CD4-positive, alpha-beta T cell treated with Interleukin-6 at 100 ng/mL for 8 hours (primary cell): ENCODE results near the gene KASH5.

Source experiments
- DNase-seq: peaks from one replicate; pipeline ENCODE4 v3.0.0-alpha.2; 2020; ENCODE audit warnings: mixed read lengths, low spot score

KASH5 gene

DNA sequence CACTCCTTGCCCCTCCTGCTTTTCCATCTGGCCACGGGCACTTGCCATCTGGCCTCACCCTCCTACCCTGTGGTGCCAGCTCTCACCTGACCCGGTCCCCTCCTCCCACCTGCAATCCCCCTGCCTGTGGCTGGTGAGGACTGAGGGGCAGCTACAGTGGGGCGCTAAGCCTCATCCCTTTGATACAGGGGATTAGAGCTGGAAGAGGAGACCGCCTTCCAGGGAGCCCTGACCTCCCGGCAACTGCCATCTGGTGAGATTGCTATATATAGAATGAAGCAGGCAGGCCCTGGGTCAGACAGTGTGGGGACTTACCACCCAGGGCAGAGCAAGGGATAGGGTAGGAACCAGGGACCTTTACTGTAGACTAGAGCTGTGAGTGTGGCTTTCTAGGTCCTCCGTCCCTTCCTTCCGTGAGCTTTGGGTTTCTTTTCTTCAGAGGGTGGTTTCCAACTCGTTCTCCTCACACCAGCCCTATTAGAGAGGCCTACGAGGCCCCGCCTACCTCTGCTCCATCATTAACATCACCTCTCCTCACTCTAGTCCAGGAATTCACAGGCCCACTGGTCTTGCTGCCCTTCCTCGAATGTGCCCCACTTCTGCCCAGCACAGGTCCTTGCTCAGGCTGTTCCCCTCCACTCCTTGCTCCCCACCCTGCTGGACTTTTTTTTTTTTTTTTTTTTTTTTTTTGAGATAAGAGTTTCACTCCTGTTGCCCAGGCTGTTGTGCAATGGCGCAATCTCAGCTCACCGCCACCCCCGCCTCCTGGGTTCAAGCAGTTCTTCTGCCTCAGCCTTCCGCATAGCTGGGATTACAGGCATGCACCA is 7.7 kb downstream of the KASH5 start:
- DNase-seq, result no peak

DNA sequence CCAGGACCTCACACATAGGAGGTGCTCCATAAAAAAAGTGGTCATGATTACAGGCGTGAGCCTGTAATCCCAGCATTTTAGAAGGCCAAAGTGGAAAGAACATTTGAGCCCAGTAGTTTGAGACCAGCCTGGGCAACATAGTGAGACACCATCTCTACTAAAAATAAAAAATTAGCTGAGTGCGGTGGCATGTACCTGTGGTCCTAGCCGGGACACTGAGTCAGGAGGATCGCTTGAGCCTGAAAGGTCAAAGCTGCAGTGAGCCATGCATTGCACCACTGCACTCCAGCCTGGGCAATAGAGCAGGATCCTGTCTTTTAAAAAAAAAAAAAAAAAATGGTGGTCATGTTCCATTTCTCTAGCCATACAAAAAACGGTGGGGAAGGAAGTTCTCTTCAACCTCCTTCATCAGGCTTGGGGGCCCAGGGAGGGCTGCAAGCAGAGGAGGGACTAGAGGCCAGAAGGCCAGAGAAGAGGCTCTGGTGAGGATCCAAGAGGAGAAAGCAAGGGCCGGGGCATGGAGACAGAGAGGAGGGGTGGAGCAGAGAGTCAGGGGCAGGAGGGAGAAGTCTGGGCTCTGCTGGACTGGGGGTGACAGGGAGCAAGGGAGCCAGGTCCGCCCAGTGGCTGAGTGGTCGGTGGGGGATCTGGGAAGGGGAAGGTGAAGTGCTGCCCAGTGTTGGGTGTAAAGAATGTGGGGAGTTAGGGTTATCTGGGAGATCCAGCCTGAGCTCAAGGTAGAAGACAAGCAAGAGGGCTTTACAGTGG is 8.9 kb downstream of the KASH5 start:
- DNase-seq, result no peak

DNA sequence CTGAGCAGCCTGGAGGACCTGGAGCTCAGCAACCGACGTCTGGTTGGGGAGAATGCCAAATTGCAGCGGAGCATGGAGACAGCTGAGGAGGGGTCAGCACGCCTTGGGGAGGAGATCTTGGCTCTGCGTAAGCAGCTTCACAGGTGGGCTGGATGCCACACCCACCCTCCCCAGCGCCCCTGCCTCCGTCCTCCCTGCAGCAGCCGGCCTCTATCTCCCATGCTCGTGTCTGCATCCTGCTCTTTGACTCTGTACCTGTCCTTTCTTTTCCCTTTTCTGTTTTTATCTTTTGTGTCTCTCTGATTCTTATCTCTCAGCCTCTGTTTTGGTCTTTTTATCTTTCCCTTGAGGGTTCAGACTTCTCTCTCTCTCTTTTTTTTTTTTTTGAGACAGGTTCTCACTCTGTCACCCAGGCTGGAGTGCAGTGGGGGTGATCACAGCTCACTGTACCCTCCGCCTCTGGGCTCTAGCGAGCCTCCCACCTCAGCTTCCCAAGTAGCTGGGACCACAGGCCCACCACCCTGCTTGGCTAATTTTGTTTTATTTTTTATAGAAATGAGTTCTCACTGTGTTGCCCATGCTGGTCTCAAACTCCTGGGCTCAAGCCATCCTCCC is 10.1 kb downstream of the KASH5 start:
- DNase-seq, result no peak

DNA sequence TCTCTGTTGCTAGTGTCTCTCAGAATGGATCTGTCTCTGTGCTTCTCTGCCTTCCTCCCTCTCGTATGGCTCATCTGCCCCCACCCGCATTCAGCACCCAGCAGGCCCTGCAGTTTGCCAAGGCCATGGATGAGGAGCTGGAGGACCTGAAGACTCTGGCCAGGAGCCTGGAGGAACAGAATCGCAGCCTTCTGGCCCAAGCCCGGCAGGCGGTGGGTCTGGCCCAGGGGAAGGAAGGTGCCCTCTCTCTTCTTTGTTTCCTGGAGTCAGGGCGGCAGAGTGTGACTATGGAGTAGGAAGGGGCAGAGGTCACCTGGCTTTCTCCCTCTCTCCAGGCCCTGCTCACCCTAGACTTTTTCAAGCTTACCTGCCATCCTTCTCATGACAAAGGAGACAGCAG is 10.9 kb downstream of the KASH5 start:
- no peak for DNase-seq

DNA sequence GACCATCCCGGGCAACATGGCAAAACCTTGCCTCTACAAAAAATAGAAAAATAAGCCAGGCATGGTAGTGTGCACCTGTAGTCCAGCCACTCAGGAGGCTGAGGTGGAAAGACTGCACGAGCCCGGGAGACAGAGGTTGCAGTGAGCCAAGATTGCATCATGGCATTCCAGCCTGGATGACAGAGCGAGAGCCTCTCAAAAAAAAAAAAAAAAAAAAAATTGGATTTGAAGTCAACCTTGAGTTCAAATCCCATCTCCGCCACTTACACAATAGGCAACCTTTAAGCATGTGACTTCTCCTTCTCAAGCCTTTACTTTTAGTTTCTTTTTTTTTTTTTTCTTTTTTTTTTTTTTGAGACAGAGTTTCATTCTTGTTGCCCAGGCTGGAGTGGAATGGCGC is 12.0 kb downstream of the KASH5 start:
- DNase-seq, result no peak

DNA sequence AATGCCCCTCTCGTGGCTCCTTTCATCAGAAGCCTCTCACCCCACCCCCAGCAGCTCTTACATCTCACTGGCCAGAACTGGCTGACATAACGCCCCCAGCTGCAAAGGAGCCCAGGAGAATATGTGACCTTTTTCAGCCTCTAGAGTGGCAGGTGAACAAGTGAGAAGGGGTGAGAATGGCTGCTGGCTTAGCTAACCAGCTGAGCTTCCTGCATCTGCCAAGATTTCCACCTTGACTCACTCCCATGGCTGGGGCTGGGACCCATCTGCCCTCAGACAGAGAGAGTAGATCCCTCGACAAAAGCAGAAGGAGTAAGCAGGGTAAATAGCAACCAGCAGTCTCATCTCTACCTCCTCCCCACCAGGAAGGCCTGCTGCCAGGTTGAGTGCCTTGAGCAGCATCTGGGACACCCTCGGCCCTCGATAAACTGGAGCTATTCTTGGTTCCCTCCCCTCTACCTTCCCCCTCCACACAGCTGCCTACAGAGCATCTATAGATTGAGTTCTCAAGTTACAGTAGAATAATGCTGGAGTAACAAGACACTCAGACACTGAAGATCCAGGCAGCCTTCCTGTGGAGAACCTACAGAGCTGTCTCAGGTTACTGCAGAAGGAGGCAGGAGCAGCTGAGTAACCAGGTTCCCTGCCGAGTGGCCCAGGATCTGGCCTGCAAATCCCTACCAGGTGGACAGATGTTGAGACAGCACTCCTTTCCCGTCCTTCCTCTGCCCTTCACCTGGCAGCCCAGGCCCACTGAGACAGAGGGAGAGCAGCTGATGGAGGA is 15.5 kb downstream of the KASH5 start:
- no peak for DNase-seq

DNA sequence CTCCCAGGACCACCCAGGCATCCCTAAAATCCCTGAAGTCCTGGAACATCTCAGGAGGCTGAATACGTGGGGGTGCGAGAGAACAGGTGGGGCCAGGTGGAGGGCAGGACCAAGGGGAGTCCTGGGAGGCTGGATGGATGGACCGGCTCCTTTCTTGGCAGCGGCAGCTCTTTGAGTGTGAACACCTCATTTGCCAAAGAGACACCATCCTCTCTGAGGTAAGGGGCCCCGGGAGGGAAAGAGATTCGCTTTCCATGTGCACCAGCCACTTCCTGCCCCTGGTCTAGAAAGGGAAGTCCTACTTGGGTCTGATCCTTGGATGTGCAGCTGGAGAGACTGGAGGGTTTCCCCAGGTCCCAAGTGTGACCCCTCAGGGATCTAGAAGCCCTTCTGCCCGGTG is 19.0 kb downstream of the KASH5 start:
- no peak for DNase-seq

DNA sequence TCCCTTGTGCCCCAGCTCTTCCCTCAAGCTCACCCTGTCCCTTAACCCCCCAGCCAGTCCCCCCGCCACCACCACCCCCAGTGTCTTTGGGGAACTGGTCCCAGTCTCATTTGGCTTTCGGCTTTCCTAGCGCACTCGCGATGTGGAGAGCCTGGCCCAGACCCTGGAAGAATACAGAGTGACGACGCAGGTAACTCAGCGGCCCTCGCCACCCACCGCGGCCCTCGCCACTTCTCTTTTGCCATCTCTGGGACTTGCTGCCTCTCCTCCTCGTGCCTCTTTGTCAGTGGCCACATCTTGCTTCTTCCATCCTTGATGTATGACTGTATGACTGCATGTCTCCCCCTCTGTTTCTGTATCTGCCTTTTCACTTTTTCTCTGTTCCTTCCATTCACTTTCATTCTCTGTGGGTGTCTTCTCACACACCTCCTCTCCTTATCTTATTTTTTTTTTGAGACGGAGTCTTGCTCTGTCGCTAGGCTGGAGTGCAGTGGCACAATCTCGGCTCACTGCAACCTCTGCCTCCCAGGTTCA is 19.5 kb downstream of the KASH5 start:
- DNase-seq, result no peak

DNA sequence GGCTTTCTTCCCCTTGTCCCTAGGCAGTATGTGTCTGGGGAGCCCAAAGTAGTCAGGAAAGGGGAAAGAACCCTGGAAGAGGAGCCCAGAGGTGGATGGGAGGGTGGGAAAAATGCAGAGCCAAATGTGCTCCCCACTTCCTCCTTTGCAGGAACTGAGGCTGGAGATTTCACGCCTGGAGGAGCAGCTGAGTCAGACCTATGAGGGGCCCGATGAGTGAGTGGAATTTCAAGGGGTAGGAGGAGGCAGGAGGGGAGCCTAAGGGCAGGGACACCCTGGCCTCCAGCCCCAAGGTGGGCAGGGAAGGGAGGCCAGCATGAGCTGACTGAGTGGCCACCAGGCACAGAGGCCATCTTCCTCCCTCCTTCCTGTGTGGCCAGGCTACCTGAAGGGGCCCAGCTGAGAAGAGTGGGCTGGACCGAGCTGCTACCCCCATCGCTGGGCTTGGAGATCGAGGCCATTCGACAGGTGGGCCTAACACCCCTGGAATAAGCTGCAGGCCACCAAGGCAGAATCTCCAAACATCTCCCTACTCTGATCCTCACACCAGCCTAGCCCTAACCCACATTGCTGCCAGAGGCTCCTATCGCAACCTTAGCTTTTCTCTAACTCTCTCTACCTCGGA is 20.9 kb downstream of the KASH5 start:
- DNase-seq, result no peak

DNA sequence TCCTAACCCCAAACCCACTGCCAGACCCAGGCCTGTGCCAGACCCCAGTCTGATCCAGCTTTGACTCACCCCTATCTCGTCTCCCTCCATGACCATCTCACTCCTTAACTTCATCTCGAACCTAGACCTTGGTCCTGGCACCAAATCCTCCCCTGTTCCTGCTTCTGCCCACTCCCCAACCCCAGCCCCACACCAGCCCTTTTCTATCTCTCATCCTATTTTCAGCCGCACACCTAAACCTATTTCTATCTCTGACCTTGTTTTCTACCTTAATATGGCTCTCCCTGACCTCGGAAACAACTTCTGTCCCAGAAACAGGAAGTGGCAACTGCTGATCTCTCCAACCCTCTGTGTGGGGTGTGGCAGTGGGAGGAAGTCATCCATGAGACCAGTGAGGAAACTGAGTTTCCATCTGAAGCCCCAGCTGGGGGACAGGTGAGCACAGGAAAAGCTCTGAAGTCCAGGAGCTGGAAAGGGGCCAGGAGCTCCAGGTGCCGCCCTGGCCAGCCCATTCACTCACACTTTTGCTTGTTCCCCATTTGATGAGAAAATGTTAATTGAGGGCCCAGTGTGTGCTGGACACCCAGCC is 21.5 kb downstream of the KASH5 start:
- DNase-seq, result peak; percentile 36

DNA sequence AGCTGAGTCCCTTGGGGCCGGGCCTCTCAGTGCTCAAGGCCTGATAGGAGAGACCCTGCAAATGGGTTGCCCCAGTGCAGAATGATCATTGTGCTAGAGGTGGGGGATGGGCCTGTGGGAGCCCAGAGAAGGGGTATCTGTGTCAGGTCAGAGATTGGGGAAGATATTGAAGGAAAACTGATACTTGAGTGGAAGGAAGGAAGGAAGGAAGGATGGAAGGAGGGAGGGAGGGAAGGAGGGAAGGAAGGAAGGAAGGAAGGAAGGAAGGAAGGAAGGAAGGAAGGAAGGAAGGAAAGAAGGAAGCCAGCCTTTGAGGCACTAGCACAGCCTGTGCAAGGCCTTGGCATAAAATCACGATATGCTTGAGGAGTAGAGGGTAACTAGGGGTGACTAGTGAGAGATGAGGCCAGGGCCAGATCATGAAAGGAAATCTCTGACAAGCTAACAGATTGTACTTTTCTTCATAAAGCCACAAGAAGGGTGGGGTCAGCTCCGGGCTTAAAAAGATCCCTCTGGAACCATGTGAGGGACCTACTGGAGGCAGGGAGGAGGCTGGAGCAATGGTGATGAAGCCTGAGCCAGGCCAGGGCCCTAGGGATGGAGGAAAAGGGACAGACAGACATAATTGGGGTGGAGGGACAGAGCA is 23.8 kb downstream of the KASH5 start:
- DNase-seq, result no peak

DNA sequence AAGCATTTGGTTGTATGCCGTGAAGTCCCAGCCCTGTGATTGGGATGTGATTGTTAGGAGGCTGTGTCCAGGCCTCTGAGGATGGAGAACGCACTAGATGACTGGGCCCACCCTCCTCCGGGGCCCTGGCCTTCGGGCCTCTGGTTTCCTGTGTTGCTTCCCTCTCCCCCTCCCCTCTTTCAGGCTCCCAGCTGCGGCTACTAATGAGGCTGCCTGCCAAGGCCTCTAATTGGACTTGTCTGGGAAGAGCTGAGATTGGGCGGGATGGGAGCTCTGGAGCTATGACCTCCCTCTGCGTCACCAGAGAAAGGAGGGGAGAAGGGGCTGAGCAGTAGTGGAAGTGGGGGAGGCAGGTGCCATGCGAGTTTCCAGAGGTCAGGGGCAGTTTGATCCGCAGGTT is 25.3 kb downstream of the KASH5 start:
- no peak for DNase-seq

DNA sequence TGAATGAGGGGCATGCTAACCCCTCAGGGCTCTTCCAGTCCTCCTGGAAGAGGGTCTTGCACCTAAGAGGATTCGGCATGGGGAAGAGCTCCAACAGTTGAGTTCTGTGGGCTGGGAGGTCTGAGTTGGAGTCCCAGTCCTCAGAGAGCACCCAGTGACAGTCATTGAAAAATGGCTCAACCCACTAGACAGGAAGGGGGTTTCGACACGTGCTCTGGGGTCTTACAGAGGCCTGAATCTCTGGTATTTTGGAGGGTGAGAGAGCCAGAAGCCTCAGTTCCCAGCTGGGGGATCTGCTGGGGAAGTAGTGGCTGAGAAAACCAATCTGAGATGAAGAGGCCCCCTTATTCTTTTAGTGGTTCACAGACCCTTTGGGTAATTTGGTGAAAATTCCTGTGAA is 26.2 kb downstream of the KASH5 start:
- no peak for DNase-seq

DNA sequence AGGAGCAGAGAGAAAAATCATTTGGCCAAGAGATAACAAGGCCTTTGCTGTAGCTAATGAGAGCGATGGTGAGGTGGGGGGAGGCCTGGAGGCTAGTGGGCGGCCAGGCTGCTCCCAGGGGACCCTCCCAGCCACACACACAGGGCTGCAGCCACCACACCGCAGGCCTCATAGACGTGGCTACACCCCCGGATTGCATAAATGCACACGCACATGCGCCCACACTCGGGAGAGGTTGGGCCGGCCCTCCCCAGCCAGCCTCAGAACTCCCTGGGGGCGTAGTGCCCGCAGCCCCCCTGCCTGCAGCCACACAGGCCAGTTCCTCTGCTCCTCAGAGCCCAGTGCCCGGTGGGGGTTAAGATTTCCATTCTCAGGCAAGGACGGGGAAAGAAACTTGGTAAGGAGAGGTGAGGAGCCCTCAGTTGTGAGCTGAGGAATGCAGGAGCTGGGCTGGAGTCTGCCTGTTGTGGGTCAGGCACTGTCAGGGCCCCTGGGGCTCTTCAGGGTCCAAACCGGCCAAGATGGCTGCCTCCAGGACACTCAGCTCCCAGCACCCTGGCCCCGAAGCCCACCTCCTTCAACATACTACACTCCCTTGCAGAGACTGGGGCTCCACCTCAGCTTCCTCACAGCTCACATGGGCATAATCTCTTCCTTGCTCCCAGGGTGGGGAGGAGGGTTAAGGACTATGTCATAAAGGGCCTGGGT is 27.2 kb downstream of the KASH5 start:
- DNase-seq, result no peak

DNA sequence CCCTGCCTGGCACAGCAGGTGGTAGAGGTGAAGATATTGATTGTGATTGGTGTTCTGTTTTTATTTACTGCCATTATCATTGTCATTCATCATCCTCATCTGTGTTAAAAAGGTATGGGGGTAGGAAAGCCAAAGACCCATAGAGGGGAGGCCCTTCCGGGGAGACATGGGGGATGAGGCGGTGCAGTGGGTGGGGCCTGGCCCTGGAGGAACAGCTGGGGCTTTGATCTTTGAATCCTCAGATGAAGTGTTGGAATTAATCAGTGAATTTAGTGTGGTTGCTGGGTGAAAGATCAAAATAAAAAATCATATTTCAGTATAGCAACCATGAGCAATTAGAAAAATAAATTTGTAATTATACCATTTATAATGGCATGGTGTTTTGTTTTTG is 27.8 kb downstream of the KASH5 start:
- DNase-seq, result no peak

DNA sequence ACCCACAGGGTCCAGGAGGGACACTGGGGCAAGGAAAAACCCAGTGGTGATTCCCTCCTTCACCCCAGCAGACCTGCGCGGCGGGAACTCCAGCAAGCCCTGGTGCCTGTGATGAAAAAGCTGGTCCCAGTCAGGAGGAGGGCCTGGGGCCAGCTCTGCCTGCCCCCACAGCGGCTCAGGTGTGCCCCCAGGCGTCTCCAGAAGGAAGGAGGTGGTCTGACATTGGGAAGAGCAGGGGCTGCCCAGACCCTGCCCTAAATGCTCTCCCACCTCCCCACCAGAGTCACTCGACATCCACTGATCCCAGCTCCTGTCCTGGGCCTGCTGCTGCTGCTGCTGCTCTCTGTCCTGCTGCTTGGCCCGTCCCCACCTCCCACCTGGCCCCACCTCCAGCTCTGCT is 29.0 kb downstream of the KASH5 start:
- DNase-seq, result no peak

DNA sequence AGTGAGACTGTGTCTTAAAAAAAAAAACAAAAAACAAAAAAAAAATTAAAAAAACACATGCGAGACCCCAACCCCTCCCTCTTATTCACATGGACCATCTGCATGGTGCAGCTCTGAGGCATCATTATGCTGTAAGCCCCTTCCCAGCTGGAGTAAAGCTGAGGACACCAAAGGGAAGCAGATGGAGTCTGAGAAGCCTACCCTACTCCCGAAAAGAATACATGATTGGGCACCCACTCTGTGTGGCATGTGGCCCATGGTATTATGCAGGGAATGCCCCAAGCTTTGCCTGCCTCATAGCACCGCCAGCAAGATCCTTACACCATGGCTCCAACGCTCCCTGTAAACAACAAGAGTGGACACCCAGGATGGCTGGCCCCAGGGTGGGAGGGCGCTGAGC is 30.5 kb downstream of the KASH5 start:
- no peak for DNase-seq

DNA sequence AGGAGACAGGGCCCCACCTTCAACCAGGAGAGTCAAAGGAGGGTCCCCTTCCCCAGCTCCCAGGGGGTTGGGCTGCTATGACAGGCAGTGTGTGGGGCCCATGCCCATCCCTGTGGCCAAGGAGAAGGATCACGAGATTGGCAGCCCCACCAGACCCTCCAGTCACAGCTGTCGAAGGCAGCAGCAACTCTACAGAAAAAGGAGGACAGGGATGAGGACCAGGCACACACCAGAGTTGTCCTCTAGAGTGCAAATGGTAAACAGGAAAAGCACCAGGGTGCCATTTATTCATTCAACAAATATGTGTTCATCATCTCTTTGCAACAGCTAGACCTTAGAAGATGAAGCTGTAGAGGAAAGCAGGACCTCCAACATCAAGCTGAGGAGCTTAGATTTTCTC is 31.1 kb downstream of the KASH5 start:
- no peak for DNase-seq

DNA sequence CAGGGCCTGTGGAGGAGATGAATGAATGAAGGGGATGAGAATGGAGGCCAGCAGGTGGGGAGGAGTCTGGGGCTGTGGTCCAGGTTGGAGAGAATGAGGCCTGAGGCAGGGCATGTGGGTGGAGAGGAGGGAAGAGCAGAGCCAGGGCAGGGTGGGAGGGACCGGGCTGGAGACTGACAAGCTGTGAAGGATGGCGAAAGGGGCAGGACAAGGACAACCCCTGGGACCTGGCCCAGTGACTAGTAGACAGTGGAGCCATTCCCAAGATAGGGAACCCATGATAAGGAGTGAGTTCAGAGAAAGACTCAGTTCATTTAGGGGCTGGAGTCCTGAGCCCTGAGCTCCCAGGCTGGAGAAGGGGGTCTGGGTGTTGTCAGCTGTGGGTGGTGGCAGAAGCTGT is 32.2 kb downstream of the KASH5 start:
- DNase-seq, result no peak
